GM21528 (cell line): ENCODE results near the gene AHNAK.
"Not testable (repeated sequence)": the region's sequence is repeated elsewhere in the genome, so short reads cannot be mapped to it uniquely, and the experiment has no call there.

Source experiments
- ATAC-seq: cut with Tn5 transposase; IDR thresholded peaks from one replicate; pipeline ENCODE4 v1.9.1; 2021; ENCODE audit warnings: mild to moderate bottlenecking, moderate library complexity; ENCODE audit not compliant: unreplicated experiment, low FRiP score

The AHNAK gene

GRCh38 chr11:62546244-62546928 is at the start of gene AHNAK:
AHNAK (minus strand) TSS chr11:62546806; CDS start chr11:62536098, 10,708 bp downstream.
- no peak for ATAC-seq

GRCh38 chr11:62595124-62595523 is 48.5 kb upstream of the AHNAK start:
- ATAC-seq, result no peak

- no peak for ATAC-seq
Measured at GRCh38 chr11:62593434-62594044, 46.9 kb upstream of the AHNAK start.

GRCh38 chr11:62592989-62593421 is 46.4 kb upstream of the AHNAK start:
- no peak for ATAC-seq

GRCh38 chr11:62592146-62592815 is 45.7 kb upstream of the AHNAK start:
- no peak for ATAC-seq

GRCh38 chr11:62591448-62592145 is 45.0 kb upstream of the AHNAK start, which contains the start of gene TUT1:
TUT1 (minus strand) TSS chr11:62591523; CDS start chr11:62591485, 38 bp downstream.
- peak; percentile 86 for ATAC-seq

GRCh38 chr11:62588966-62589637 is 42.5 kb upstream of the AHNAK start:
- no peak for ATAC-seq

- ATAC-seq, result not testable (repeated sequence)
Measured at GRCh38 chr11:62585356-62585755, 38.8 kb upstream of the AHNAK start.

- not testable (repeated sequence) for ATAC-seq
Measured at GRCh38 chr11:62581735-62582134, 35.1 kb upstream of the AHNAK start.

- no peak for ATAC-seq
Measured at GRCh38 chr11:62580959-62581715, 34.5 kb upstream of the AHNAK start.

- ATAC-seq, result no peak
Measured at GRCh38 chr11:62579252-62579651, 32.6 kb upstream of the AHNAK start.

- ATAC-seq, result no peak
Measured at GRCh38 chr11:62578541-62578940, 31.9 kb upstream of the AHNAK start.

- no peak for ATAC-seq
Measured at GRCh38 chr11:62577046-62577714, 30.6 kb upstream of the AHNAK start.

GRCh38 chr11:62575837-62576236 is 29.2 kb upstream of the AHNAK start:
- no peak for ATAC-seq

- no peak for ATAC-seq
Measured at GRCh38 chr11:62575156-62575555, 28.6 kb upstream of the AHNAK start.

GRCh38 chr11:62574363-62575071 is 27.9 kb upstream of the AHNAK start:
- ATAC-seq, result peak; percentile 14

GRCh38 chr11:62573592-62574362 is 27.2 kb upstream of the AHNAK start, which contains the start of gene EEF1G:
EEF1G (minus strand) TSS chr11:62573891; CDS start chr11:62573842, 49 bp downstream.
- ATAC-seq, result peak; percentile 80
